LoVo (cell line): Measurements from ENCODE around the gene ATG2B.
A peak's percentile ranks its signal among the peaks of the same experiment; 100 is the strongest.

Source experiments
- DNase-seq: peaks from one replicate; pipeline ENCODE4 v3.0.0-alpha.2; 2016; ENCODE audit warnings: low spot score

The ATG2B gene

GRCh38 chr14:96271421-96271762, 91.7 kb downstream of the ATG2B start:
- peak; percentile 68 for DNase-seq

GRCh38 chr14:96270565-96271420, 92.3 kb downstream of the ATG2B start:
- DNase-seq, result no peak

- DNase-seq, result no peak
Measured at GRCh38 chr14:96269359-96269710, 93.8 kb downstream of the ATG2B start.

GRCh38 chr14:96268431-96269358, 94.4 kb downstream of the ATG2B start:
- DNase-seq, result no peak

- DNase-seq, result peak; percentile 21
Measured at GRCh38 chr14:96267916-96268315, 95.2 kb downstream of the ATG2B start.

GRCh38 chr14:96267336-96267735, 95.8 kb downstream of the ATG2B start:
- DNase-seq, result no peak

- DNase-seq, result no peak
Measured at GRCh38 chr14:96265383-96266095, 97.6 kb downstream of the ATG2B start.

- DNase-seq, result peak; percentile 37
Measured at GRCh38 chr14:96264853-96265252, 98.3 kb downstream of the ATG2B start.

- DNase-seq, result no peak
Measured at GRCh38 chr14:96264200-96264553, 99.0 kb downstream of the ATG2B start.

- DNase-seq, result peak; percentile 20
Measured at GRCh38 chr14:96263347-96264199, 99.6 kb downstream of the ATG2B start.

GRCh38 chr14:96261772-96262655, 101.1 kb downstream of the ATG2B start:
- DNase-seq, result no peak

GRCh38 chr14:96261053-96261452, 102.1 kb downstream of the ATG2B start:
- no peak for DNase-seq

- no peak for DNase-seq
Measured at GRCh38 chr14:96260341-96260821, 102.8 kb downstream of the ATG2B start.

- no peak for DNase-seq
Measured at GRCh38 chr14:96257900-96258299, 105.2 kb downstream of the ATG2B start.

GRCh38 chr14:96257056-96257455, 106.1 kb downstream of the ATG2B start:
- DNase-seq, result no peak

- no peak for DNase-seq
Measured at GRCh38 chr14:96256407-96256806, 106.7 kb downstream of the ATG2B start.

- DNase-seq, result no peak
Measured at GRCh38 chr14:96255501-96256366, 107.4 kb downstream of the ATG2B start, which contains the start of gene BDKRB1. BDKRB1 (plus strand) TSS chr14:96256210; CDS start chr14:96263683, 7,473 bp downstream.

- DNase-seq, result no peak
Measured at GRCh38 chr14:96254687-96255086, 108.5 kb downstream of the ATG2B start.

GRCh38 chr14:96252999-96253539, 110.1 kb downstream of the ATG2B start:
- peak; percentile 28 for DNase-seq
